GM04503 (cell line): ENCODE measurements around the gene LRRC8C.

Experiments used
- DNase-seq: peaks from one replicate; pipeline ENCODE4 v3.0.0-alpha.2; 2012; ENCODE audit warnings: low read depth

LRRC8C gene

GRCh38 chr1:89765774-89766173 is 132.9 kb downstream of the LRRC8C start:
- DNase-seq = no peak

- no peak for DNase-seq
Observed at GRCh38 chr1:89767618-89768017, 134.7 kb downstream of the LRRC8C start.
